Astrocyte (in vitro differentiated cells and primary cell): ENCODE data around the gene DNAL4. TPM values are rescaled to one million over a fixed set of nuclear protein-coding genes. Genes with fewer than 3 reads are reported as not detected.

ENCODE experiments used
- DNase-seq: peaks from one replicate; pipeline ENCODE4 v3.0.0-alpha.2; 2010; ENCODE audit warnings: low read depth
- FAIRE-seq: peaks from 2 replicates; lab custom pipeline; 2011; peaks lifted over from hg19 to GRCh38; lab: Jason Lieb, UNC
- H2AFZ ChIP-seq: 2 replicates; pipeline ENCODE4 v1.6.0; 2012; ENCODE audit warnings: low read depth, low read length, inconsistent platforms
- H3K27ac ChIP-seq: 2 replicates; pipeline ENCODE4 v1.5.1; 2011; ENCODE audit warnings: low read depth, low read length, inconsistent platforms
- H3K27me3 ChIP-seq: 2 replicates; pipeline ENCODE4 v1.6.0; 2011; ENCODE audit warnings: low read length, inconsistent platforms; ENCODE audit not compliant: insufficient read depth
- H3K36me3 ChIP-seq: 2 replicates; pipeline ENCODE4 v1.5.1; 2011; ENCODE audit warnings: low read length, inconsistent platforms; ENCODE audit not compliant: insufficient read depth
- H3K4me1 ChIP-seq: 2 replicates; pipeline ENCODE4 v1.5.1; 2011; ENCODE audit warnings: low read length, inconsistent platforms; ENCODE audit not compliant: insufficient read depth
- H3K4me2 ChIP-seq: 2 replicates; pipeline ENCODE4 v1.6.0; 2012; ENCODE audit warnings: low read length, inconsistent platforms
- H3K4me3 ChIP-seq: 2 replicates; pipeline ENCODE4 v1.5.1; 2011; ENCODE audit warnings: low read depth, mild to moderate bottlenecking, low read length, inconsistent platforms; ENCODE audit not compliant: insufficient read depth
- H3K79me2 ChIP-seq: 2 replicates; pipeline ENCODE4 v1.6.0; 2012; ENCODE audit warnings: mild to moderate bottlenecking, low read length, inconsistent platforms; ENCODE audit not compliant: insufficient read depth
- H3K9ac ChIP-seq: 2 replicates; pipeline ENCODE4 v1.6.0; 2012; ENCODE audit warnings: mild to moderate bottlenecking, low read length, inconsistent platforms
- H3K9me3 ChIP-seq: 2 replicates; pipeline ENCODE4 v1.5.1; 2012; ENCODE audit warnings: low read depth, mild to moderate bottlenecking, low read length, inconsistent platforms; ENCODE audit not compliant: insufficient read depth
- H4K20me1 ChIP-seq: 2 replicates; pipeline ENCODE4 v1.6.0; 2012; ENCODE audit warnings: low read length, inconsistent platforms; ENCODE audit not compliant: insufficient read depth
- H3K27ac Mint-ChIP-seq: one replicate; pipeline ENCODE4 v1.8.0; 2021; ENCODE audit warnings: mild to moderate bottlenecking, mixed read lengths; ENCODE audit not compliant: unreplicated experiment
- H3K27me3 Mint-ChIP-seq: one replicate; pipeline ENCODE4 v1.8.0; 2021; ENCODE audit warnings: low read depth, mixed read lengths; ENCODE audit not compliant: unreplicated experiment
- H3K36me3 Mint-ChIP-seq: one replicate; pipeline ENCODE4 v1.8.0; 2021; ENCODE audit warnings: low read depth, mixed read lengths; ENCODE audit not compliant: unreplicated experiment
- H3K4me1 Mint-ChIP-seq: one replicate; pipeline ENCODE4 v1.8.0; 2021; ENCODE audit warnings: low read depth, mixed read lengths; ENCODE audit not compliant: unreplicated experiment
- H3K4me3 Mint-ChIP-seq: one replicate; pipeline ENCODE4 v1.8.0; 2021; ENCODE audit warnings: mild to moderate bottlenecking, moderate library complexity, mixed read lengths; ENCODE audit not compliant: unreplicated experiment
- H3K9me3 Mint-ChIP-seq: one replicate; pipeline ENCODE4 v1.8.0; 2021; ENCODE audit warnings: mild to moderate bottlenecking, mixed read lengths; ENCODE audit not compliant: unreplicated experiment
- CTCF ChIP-seq: IDR thresholded peaks from 2 replicates; pipeline ENCODE4 v1.5.1; 2011; ENCODE audit warnings: low read depth, mild to moderate bottlenecking, inconsistent platforms, low read length, moderate library complexity; ENCODE audit not compliant: insufficient read depth
- EZH2 ChIP-seq: IDR thresholded peaks from 2 replicates; pipeline ENCODE4 v1.6.1; 2012; ENCODE audit warnings: mild to moderate bottlenecking, low read length, inconsistent platforms; ENCODE audit not compliant: insufficient read depth
- total RNA-seq: library from RNA; stranded (reverse); gene quantifications from 2 replicates; pipeline ENCODE4 v1.2.1, GENCODE V29; 2021

DNAL4 gene
- total RNA-seq, 1 donor from 2014 or later = 12.8 TPM

DNA sequence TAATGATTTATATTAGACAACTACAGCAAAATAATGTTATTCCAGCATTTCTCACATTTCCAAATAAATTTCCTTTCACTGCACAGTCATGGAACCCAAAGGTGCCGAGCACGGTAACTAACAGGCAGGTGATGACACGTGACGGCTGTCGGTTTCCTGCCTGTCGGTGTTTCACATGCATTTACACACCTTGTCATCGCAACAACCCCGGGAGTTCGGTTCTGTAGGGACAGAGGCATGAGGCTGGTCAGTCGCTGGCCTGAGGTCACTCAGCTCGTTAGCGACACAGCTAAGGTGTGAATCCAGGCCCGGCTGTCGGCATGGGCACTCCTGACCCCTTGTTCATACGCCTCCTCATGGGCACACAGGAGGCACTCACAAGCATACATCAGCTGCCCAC, 9.9 kb downstream of the DNAL4 start:
- TF ChIP-seq CTCF (no peak), EZH2 (no peak)

DNA sequence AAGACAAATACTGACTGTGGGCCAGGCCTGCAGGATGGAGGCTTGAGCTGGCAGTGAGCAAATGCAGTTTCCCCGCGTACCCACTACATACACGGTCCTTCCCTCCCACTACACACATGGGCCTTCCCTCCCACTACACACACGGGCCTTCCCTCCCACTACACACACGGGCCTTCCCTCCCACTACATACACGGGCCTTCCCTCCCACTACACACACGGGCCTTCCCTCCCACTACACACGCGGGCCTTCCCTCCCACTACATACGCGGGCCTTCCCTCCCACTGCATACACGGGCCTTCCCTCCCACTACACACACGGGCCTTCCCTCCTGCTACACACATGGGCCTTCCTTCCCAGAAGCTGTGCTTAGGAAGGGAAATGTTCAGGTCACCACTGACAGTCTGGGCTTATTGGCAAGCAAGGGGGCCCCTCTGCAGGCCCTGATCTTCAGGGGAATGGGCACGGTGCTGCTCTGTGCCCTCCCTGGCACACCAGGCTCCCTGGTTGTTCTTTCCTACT, 10.8 kb downstream of the DNAL4 start:
- H3K27ac Mint-ChIP-seq = no peak overlapping the region
- H3K4me2 ChIP-seq = peak overlapping the region; percentile 28
- no peak overlapping the region for H3K4me3 Mint-ChIP-seq
- H3K9me3 ChIP-seq = no peaks in the 10 kb centered on the region
- H3K79me2 ChIP-seq = no peaks in the 10 kb centered on the region
- H3K27me3 ChIP-seq = no peaks in the 10 kb centered on the region
- H3K9me3 Mint-ChIP-seq = no peaks in the 10 kb centered on the region
- FAIRE-seq = no peak
- H3K27me3 Mint-ChIP-seq = peaks cover 2% of the 10 kb centered on the region
- peak overlapping the region; percentile 67 for H2AFZ ChIP-seq
- H3K27ac ChIP-seq = no peak overlapping the region
- no peaks in the 10 kb centered on the region for H3K36me3 ChIP-seq
- H3K4me3 ChIP-seq = no peak overlapping the region
- H3K4me1 Mint-ChIP-seq = peaks cover 15% of the 10 kb centered on the region
- DNase-seq = no peak
- peaks cover 27% of the 10 kb centered on the region for H3K4me1 ChIP-seq
- peak overlapping the region; percentile 14 for H3K9ac ChIP-seq
- TF ChIP-seq CTCF = no peak
- no peak for TF ChIP-seq EZH2
- H4K20me1 ChIP-seq = peaks cover 3% of the 10 kb centered on the region
- H3K36me3 Mint-ChIP-seq = peaks cover 12% of the 10 kb centered on the region

More for the DNA sequence above, 9.9 kb downstream of the DNAL4 start:
- Mint-ChIP-seq H3K9me3 (no peaks in the 10 kb centered on the region), H3K4me3 (no peak overlapping the region), H3K4me1 (peaks cover 23% of the 10 kb centered on the region), H3K36me3 (peaks cover 10% of the 10 kb centered on the region), H3K27ac (no peak overlapping the region), H3K27me3 (peaks cover 2% of the 10 kb centered on the region)
- Histone ChIP-seq H4K20me1 (peaks cover 3% of the 10 kb centered on the region), H3K36me3 (no peaks in the 10 kb centered on the region), H3K27ac (no peak overlapping the region), H3K27me3 (no peaks in the 10 kb centered on the region), H3K79me2 (no peaks in the 10 kb centered on the region), H3K4me2 (no peak overlapping the region), H2AFZ (no peak overlapping the region), H3K9me3 (no peaks in the 10 kb centered on the region), H3K9ac (no peak overlapping the region), H3K4me1 (peaks cover 36% of the 10 kb centered on the region), H3K4me3 (no peak overlapping the region)
- FAIRE-seq = no peak
- no peak for DNase-seq

GRCh38 chr22:38782402-38783094, 11.4 kb downstream of the DNAL4 start:
- H3K4me3 Mint-ChIP-seq = peak overlapping the region; percentile 24
- TF ChIP-seq CTCF (no peak), EZH2 (no peak)
- peak; percentile 84 for DNase-seq
- Histone ChIP-seq H3K9me3 (no peaks in the 10 kb centered on the region), H3K4me2 (peak overlapping the region; percentile 28), H3K79me2 (no peaks in the 10 kb centered on the region), H3K27ac (no peak overlapping the region), H3K36me3 (no peaks in the 10 kb centered on the region), H3K9ac (peak overlapping the region; percentile 8), H2AFZ (peak overlapping the region; percentile 67), H3K4me1 (peaks cover 22% of the 10 kb centered on the region), H4K20me1 (peaks cover 3% of the 10 kb centered on the region), H3K27me3 (no peaks in the 10 kb centered on the region), H3K4me3 (no peak overlapping the region)
- H3K27me3 Mint-ChIP-seq = peaks cover 6% of the 10 kb centered on the region
- H3K9me3 Mint-ChIP-seq = no peaks in the 10 kb centered on the region
- H3K4me1 Mint-ChIP-seq = peaks cover 10% of the 10 kb centered on the region
- H3K36me3 Mint-ChIP-seq = peaks cover 12% of the 10 kb centered on the region
- no peak for FAIRE-seq
- H3K27ac Mint-ChIP-seq = no peak overlapping the region
